AG09319 (cell line): ENCODE data around the gene KIF1C.
A peak's percentile ranks its signal among the peaks of the same experiment; 100 is the strongest.
"Not testable (repeated sequence)": the region's sequence is repeated elsewhere in the genome, so short reads cannot be mapped to it uniquely, and the experiment has no call there.

Experiments
- DNase-seq: peaks from one replicate; pipeline ENCODE4 v3.0.0-alpha.2; 2010; ENCODE audit warnings: low read depth; ENCODE audit errors: extremely low read depth
- CTCF ChIP-seq: IDR thresholded peaks from 2 replicates; pipeline ENCODE4 v1.5.1; 2011; ENCODE audit warnings: low read depth, mild to moderate bottlenecking, inconsistent platforms, low read length, moderate library complexity

The KIF1C gene

DNA sequence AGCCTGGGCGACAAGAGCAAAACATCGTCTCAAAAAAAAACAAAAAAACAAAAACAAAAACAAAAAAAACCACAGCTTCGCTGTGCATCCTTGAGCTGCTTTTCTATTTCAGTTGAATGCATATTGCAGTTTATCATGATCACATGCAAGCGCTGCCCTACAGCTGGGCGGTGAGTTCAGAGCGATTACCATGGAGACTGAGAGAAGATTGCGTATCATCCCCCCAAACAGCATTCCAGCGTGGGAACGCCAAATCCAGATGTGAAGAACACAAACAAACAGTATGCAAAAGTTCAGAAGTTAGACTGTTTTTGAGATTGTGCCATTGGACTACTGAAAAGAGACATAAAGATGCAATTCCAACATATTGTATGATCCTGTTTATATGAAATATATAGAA is 52.5 kb downstream of the KIF1C start:
- peak; percentile 18 for DNase-seq
- no peak for TF ChIP-seq CTCF

- no peak for TF ChIP-seq CTCF
Observed at GRCh38 chr17:5055543-5055942, 57.8 kb downstream of the KIF1C start.

DNA sequence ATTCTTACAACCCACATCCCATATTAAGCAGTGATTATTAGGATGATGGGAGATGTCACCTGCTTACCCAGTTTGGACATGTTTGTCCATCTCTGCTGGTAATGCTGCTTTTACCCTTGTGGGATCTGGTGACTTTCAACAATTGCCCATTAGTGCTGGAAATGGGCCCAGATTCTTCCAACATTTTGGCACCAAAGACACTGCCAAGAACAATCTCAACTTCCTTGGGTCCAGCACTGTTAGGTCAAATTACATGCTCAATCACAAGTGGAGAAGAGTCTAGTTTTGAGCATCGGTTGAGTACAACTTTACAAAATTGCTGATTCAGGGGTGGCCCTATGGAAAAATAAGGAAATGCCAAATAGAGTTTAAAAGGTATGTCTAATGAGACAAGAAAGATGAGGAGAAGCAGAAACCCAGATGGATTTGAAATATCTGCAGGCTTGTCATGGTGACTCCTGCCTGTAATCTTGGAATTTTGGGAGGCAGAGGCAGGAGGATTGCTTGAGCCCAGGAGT is 67.5 kb downstream of the KIF1C start:
- no peak for DNase-seq
- no peak for TF ChIP-seq CTCF

More at GRCh38 chr17:5055543-5055942, 57.8 kb downstream of the KIF1C start:
- no peak for DNase-seq

DNA sequence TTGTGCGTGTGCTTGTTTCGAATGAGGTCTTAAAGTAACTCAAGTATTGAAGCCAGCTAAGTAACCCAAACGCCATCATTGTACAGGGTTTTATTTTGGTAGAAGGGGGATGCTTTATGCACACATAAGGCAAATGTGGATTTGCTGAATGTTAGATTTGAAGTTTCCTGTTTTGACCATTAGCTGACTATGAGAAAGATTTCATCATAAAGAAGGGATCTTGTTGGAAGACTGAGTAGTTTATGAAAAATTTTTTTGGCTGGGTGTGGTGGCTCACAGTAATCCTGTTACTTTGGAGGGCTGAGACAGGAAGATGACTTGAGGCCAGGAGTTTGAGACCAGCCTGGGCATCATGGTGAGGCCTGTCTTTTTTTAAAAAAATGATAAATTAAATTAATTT is 70.5 kb downstream of the KIF1C start:
- no peak for DNase-seq
- no peak for TF ChIP-seq CTCF

GRCh38 chr17:5069724-5070123 is 72.0 kb downstream of the KIF1C start:
- no peak for TF ChIP-seq CTCF
- no peak for DNase-seq

GRCh38 chr17:5075472-5075871 is 77.7 kb downstream of the KIF1C start:
- DNase-seq, result not testable (repeated sequence)

GRCh38 chr17:5077275-5077674 is 79.5 kb downstream of the KIF1C start:
- not testable (repeated sequence) for DNase-seq

- TF ChIP-seq CTCF, result no peak
- no peak for DNase-seq
Observed at GRCh38 chr17:5077781-5078105, 80.0 kb downstream of the KIF1C start.
